Endothelial cell (in vitro differentiated cells): ENCODE data around the gene HOXC4. TPM values are rescaled to one million over a fixed set of nuclear protein-coding genes. Genes with fewer than 3 reads are reported as not detected.

Experiments used
- DNase-seq: peaks from one replicate; pipeline ENCODE4 v3.0.0; 2021; ENCODE audit warnings: low spot score
- H3K27ac Mint-ChIP-seq: one replicate; pipeline ENCODE4 v1.8.0; 2021; ENCODE audit warnings: mixed read lengths, inconsistent platforms; ENCODE audit not compliant: unreplicated experiment
- H3K27me3 Mint-ChIP-seq: one replicate; pipeline ENCODE4 v1.8.0; 2021; ENCODE audit warnings: mild to moderate bottlenecking, moderate library complexity, mixed read lengths, inconsistent platforms; ENCODE audit not compliant: unreplicated experiment
- H3K36me3 Mint-ChIP-seq: one replicate; pipeline ENCODE4 v1.8.0; 2021; ENCODE audit warnings: mild to moderate bottlenecking, low read depth, mixed read lengths, inconsistent platforms; ENCODE audit not compliant: unreplicated experiment
- H3K4me1 Mint-ChIP-seq: one replicate; pipeline ENCODE4 v1.8.0; 2021; ENCODE audit warnings: mild to moderate bottlenecking, mixed read lengths, inconsistent platforms; ENCODE audit not compliant: unreplicated experiment
- H3K4me3 Mint-ChIP-seq: one replicate; pipeline ENCODE4 v1.8.0; 2021; ENCODE audit warnings: mild to moderate bottlenecking, mixed read lengths, inconsistent platforms; ENCODE audit not compliant: unreplicated experiment
- H3K9me3 Mint-ChIP-seq: one replicate; pipeline ENCODE4 v1.8.0; 2021; ENCODE audit warnings: mixed read lengths, inconsistent platforms; ENCODE audit not compliant: unreplicated experiment
- CTCF ChIP-seq: fragments of 200-600 bp; sonication (generic); IDR thresholded peaks from one replicate; pipeline ENCODE4 v1.5.0; 2021; ENCODE audit warnings: antibody characterized with exemption; ENCODE audit not compliant: unreplicated experiment
- total RNA-seq: library from RNA; stranded (reverse); fragmentation: NEBNext Ultra II Directional; extraction: Animal tissue kit (Norgen Biotek cat#: 25700); gene quantifications from one replicate; pipeline ENCODE4 v1.2.1, GENCODE V29; 2021; ENCODE audit not compliant: unreplicated experiment

Gene HOXC4
- total RNA-seq, 1 donor from 2014 or later, result not detected

GRCh38 chr12:54059668-54060067, 6.0 kb downstream of the HOXC4 start:
- no peak for DNase-seq
- Mint-ChIP-seq H3K27me3 (peaks cover 37% of the 10 kb centered on the region), H3K4me3 (no peak overlapping the region), H3K36me3 (no peaks in the 10 kb centered on the region), H3K9me3 (no peaks in the 10 kb centered on the region), H3K27ac (no peak overlapping the region), H3K4me1 (peaks cover 6% of the 10 kb centered on the region)
- no peak for TF ChIP-seq CTCF

GRCh38 chr12:54060174-54060974, 6.7 kb downstream of the HOXC4 start:
- Mint-ChIP-seq H3K9me3 (no peaks in the 10 kb centered on the region), H3K4me3 (no peak overlapping the region), H3K27me3 (peaks cover 37% of the 10 kb centered on the region), H3K27ac (no peak overlapping the region), H3K4me1 (peaks cover 6% of the 10 kb centered on the region), H3K36me3 (no peaks in the 10 kb centered on the region)
- DNase-seq, result no peak
- no peak for TF ChIP-seq CTCF

GRCh38 chr12:54060975-54061778, 7.5 kb downstream of the HOXC4 start:
- Mint-ChIP-seq H3K4me3 (no peak overlapping the region), H3K9me3 (no peaks in the 10 kb centered on the region), H3K4me1 (peaks cover 6% of the 10 kb centered on the region), H3K27me3 (peaks cover 37% of the 10 kb centered on the region), H3K36me3 (no peaks in the 10 kb centered on the region), H3K27ac (no peak overlapping the region)
- TF ChIP-seq CTCF, result no peak
- DNase-seq, result no peak

GRCh38 chr12:54065677-54066076, 12.0 kb downstream of the HOXC4 start:
- H3K27ac Mint-ChIP-seq, result no peak overlapping the region
- H3K9me3 Mint-ChIP-seq, result no peaks in the 10 kb centered on the region
- DNase-seq, result no peak
- no peak overlapping the region for H3K4me3 Mint-ChIP-seq
- H3K4me1 Mint-ChIP-seq, result no peaks in the 10 kb centered on the region
- no peak for TF ChIP-seq CTCF
- no peaks in the 10 kb centered on the region for H3K36me3 Mint-ChIP-seq
- peaks cover 18% of the 10 kb centered on the region for H3K27me3 Mint-ChIP-seq

GRCh38 chr12:54066408-54066807, 12.8 kb downstream of the HOXC4 start:
- no peak for DNase-seq
- TF ChIP-seq CTCF, result no peak
- H3K9me3 Mint-ChIP-seq, result no peaks in the 10 kb centered on the region
- no peaks in the 10 kb centered on the region for H3K36me3 Mint-ChIP-seq
- peaks cover 21% of the 10 kb centered on the region for H3K27me3 Mint-ChIP-seq
- H3K4me3 Mint-ChIP-seq, result no peak overlapping the region
- H3K27ac Mint-ChIP-seq, result no peak overlapping the region
- H3K4me1 Mint-ChIP-seq, result no peaks in the 10 kb centered on the region
